OCI-LY3 (cell line): ENCODE data around the gene BCAN.

Experiments used
- H2AFZ ChIP-seq: fragments of 200-600, 300-600 bp; shearing (Covaris generic); 2 replicates; pipeline ENCODE4 v1.6.0; 2014; ENCODE audit warnings: antibody characterized with exemption, low read depth, low read length
- H3K27ac ChIP-seq: fragments of 200-600, 300-600 bp; sonication (generic); 2 replicates; pipeline ENCODE4 v1.5.1; 2014; ENCODE audit warnings: mild to moderate bottlenecking, low read length, moderate library complexity, mixed read lengths
- H3K27me3 ChIP-seq: fragments of 200-600, 300-600 bp; sonication (generic); 2 replicates; pipeline ENCODE4 v1.6.1; 2014; ENCODE audit warnings: low read depth, low read length, mixed read lengths
- H3K36me3 ChIP-seq: fragments of 200-600, 300-600 bp; sonication (generic); replicated peaks from 2 replicates; pipeline ENCODE3; 2014; ENCODE audit warnings: low read depth, low read length, mixed read lengths
- H3K4me1 ChIP-seq: fragments of 300-600, 200-600 bp; sonication (generic); 2 replicates; pipeline ENCODE4 v1.6.1; 2014; ENCODE audit warnings: low read length, mixed read lengths
- H3K4me2 ChIP-seq: fragments of 200-600, 300-600 bp; sonication (generic); 2 replicates; pipeline ENCODE4 v1.6.1; 2014; ENCODE audit warnings: low read length, mixed read lengths
- H3K4me3 ChIP-seq: fragments of 300-600, 200-600 bp; sonication (generic); 2 replicates; pipeline ENCODE4 v1.5.1; 2014; ENCODE audit warnings: antibody characterized with exemption, mild to moderate bottlenecking, low read length, moderate library complexity
- H3K79me2 ChIP-seq: fragments of 300-600, 200-600 bp; shearing (Covaris generic); 2 replicates; pipeline ENCODE4 v1.6.1; 2014; ENCODE audit warnings: mild to moderate bottlenecking, low read length, mixed read lengths
- H3K9ac ChIP-seq: fragments of 300-600, 200-600 bp; shearing (Covaris generic); 2 replicates; pipeline ENCODE4 v1.6.0; 2014; ENCODE audit warnings: mild to moderate bottlenecking, low read length, moderate library complexity
- H3K9me3 ChIP-seq: fragments of 200-600, 300-600 bp; shearing (Covaris generic); 2 replicates; pipeline ENCODE4 v1.6.1; 2014; ENCODE audit warnings: low read length, mixed read lengths; ENCODE audit not compliant: insufficient read depth
- H4K20me1 ChIP-seq: fragments of 200-600, 300-600 bp; sonication (generic); 2 replicates; pipeline ENCODE4 v1.6.1; 2016; ENCODE audit warnings: low read length, mixed read lengths; ENCODE audit not compliant: insufficient read depth
- CTCF ChIP-seq: fragments of 200-600, 300-600 bp; sonication (generic); IDR thresholded peaks from 2 replicates; pipeline ENCODE4 v1.5.1; 2014; ENCODE audit warnings: antibody characterized with exemption, low read length, low read depth
- EZH2phosphoT487 ChIP-seq: fragments of 200-600 bp; shearing (Covaris generic); IDR thresholded peaks from 2 replicates; pipeline ENCODE4 v1.6.1; 2018; ENCODE audit warnings: antibody characterized with exemption, mixed run types, low read depth

The BCAN gene

DNA sequence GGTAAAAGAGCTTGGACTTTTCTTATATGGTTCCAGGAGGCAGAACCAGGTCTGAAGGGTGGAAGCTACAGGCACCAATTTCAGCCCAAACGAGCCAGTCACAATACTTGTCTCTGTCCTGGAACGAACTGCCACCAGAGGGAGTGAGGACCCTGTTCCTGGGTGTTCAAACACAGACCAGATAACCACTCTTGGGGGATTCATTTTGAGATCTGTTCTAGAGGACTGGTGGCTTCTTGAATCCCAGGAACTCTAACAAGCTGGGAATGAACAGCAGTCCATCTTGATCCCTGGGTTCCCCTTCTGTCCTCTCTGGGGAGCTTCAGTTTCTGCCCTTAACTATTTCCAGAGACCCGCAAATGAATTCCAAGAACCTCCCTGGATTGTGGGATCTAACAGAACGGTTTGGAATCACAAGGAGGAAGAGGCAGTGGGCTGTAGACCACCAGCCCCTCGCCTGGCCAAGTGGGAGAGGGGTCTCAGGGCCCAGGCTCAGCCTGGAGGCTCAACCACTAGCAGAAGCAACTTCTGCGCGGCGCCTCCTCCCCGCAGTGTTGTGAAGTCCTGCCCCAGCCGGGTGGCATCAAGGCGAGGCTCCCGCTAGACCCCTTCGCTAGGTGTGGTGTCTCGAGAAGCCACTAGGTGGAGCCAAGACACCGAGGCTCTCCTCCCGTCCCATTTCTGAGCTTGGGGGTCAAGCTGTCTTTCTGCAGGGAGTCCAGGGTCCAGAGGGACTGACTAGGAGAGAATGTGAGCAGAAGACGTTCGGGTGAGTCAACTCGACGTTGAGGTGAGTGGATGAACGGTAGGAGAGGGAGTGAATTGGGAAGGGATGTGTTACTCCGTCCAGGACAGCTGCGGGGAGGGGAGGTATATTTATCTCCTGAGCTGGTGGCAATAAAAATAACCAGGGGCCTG lies 47.4 kb downstream of the BCAN start:
- TF ChIP-seq EZH2phosphoT487 (no peak), CTCF (peak; percentile 92)
- no peaks in the 10 kb centered on the region for H4K20me1 ChIP-seq
- H3K9me3 ChIP-seq: no peaks in the 10 kb centered on the region
- H3K9ac ChIP-seq: peak overlapping the region; percentile 32; the same call in 1 of the 2 replicates
- H2AFZ ChIP-seq: peak overlapping the region; percentile 74
- H3K79me2 ChIP-seq: no peaks in the 10 kb centered on the region
- H3K4me2 ChIP-seq: peak overlapping the region; percentile 86
- H3K36me3 ChIP-seq: no peaks in the 10 kb centered on the region
- H3K27ac ChIP-seq: no peak overlapping the region
- H3K27me3 ChIP-seq: peaks cover 64% of the 10 kb centered on the region
- peak overlapping the region; percentile 61 for H3K4me3 ChIP-seq
- H3K4me1 ChIP-seq: peaks cover 17% of the 10 kb centered on the region

GRCh38 chr1:156689953-156690674 lies 48.2 kb downstream of the BCAN start:
- Histone ChIP-seq H4K20me1 (no peaks in the 10 kb centered on the region), H3K9me3 (no peaks in the 10 kb centered on the region), H2AFZ (no peak overlapping the region), H3K27ac (no peak overlapping the region), H3K9ac (no peak overlapping the region), H3K79me2 (no peaks in the 10 kb centered on the region), H3K4me3 (peak overlapping the region; percentile 61; the same call in 1 of the 2 replicates), H3K36me3 (no peaks in the 10 kb centered on the region), H3K27me3 (peaks cover 56% of the 10 kb centered on the region), H3K4me1 (peaks cover 11% of the 10 kb centered on the region), H3K4me2 (peak overlapping the region; percentile 86)
- TF ChIP-seq EZH2phosphoT487: no peak
- no peak for TF ChIP-seq CTCF

DNA sequence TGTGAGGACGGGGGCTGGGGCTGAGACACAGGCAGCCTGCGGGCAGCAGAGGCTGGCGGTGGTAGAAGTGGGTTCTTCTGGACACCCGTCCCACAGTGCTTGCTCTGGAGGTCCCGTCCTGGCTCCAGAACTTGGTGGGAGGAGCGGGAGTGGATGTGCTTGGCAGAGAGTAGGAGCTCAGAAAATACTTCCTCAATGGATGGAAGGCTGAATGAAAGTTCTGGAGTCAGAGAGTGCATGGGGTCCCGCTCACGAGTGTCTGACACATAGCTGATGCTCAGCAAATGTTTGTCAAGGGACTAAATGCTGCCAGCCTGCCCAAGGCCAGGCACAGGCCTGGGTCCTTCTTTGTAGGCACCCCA lies 48.7 kb downstream of the BCAN start:
- Histone ChIP-seq H3K9ac (no peak overlapping the region), H3K9me3 (no peaks in the 10 kb centered on the region), H3K79me2 (no peaks in the 10 kb centered on the region), H3K27ac (no peak overlapping the region), H2AFZ (no peak overlapping the region), H4K20me1 (no peaks in the 10 kb centered on the region), H3K4me2 (no peak overlapping the region), H3K36me3 (no peaks in the 10 kb centered on the region), H3K4me3 (no peak overlapping the region), H3K27me3 (peaks cover 51% of the 10 kb centered on the region), H3K4me1 (peaks cover 11% of the 10 kb centered on the region)
- TF ChIP-seq EZH2phosphoT487 (no peak), CTCF (no peak)

DNA sequence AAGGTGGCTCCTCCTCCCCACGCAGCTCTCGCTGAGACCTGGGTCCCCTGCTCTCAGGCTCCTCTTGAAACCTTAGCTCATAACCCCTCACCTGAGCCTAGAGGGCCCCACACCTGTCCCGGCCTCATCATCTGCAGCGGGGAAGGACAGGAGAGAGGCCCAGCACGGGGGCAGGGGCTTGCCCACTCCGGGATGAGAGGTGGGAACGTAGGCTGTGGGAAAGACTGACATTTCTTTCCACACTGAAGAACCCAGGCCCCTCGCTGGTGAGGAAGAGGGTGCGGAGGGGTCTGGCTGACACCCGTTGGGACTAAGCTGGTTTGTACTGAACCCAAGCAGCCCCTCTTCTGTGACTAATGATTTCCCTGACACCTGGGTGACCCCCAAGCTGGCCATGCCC lies 49.3 kb downstream of the BCAN start:
- Histone ChIP-seq H3K36me3 (no peaks in the 10 kb centered on the region), H4K20me1 (no peaks in the 10 kb centered on the region), H3K4me1 (peaks cover 11% of the 10 kb centered on the region), H3K27me3 (peaks cover 51% of the 10 kb centered on the region), H3K9me3 (no peaks in the 10 kb centered on the region), H3K4me3 (no peak overlapping the region), H3K27ac (no peak overlapping the region), H2AFZ (no peak overlapping the region), H3K9ac (no peak overlapping the region), H3K4me2 (no peak overlapping the region), H3K79me2 (no peaks in the 10 kb centered on the region)
- TF ChIP-seq CTCF (no peak), EZH2phosphoT487 (no peak)
